Smooth muscle cell (in vitro differentiated cells): ENCODE measurements around the gene ZNF248. TPM values are rescaled to one million over a fixed set of nuclear protein-coding genes. Genes with fewer than 3 reads are reported as not detected.
"Not testable (repeated sequence)": the region's sequence is repeated elsewhere in the genome, so short reads cannot be mapped to it uniquely, and the experiment has no call there.

ENCODE experiments used
- DNase-seq: peaks from one replicate; lab custom pipeline; 2025; ENCODE audit not compliant: unreplicated experiment; lab: John Stamatoyannopoulos, UW
- H2AFZ ChIP-seq: fragments of 200-600 bp; sonication (generic); 2 replicates; pipeline ENCODE4 v1.6.0; 2016; ENCODE audit warnings: antibody characterized with exemption, low read depth, mild to moderate bottlenecking
- H3F3A ChIP-seq: fragments of 200-600 bp; sonication (generic); 2 replicates; pipeline ENCODE4 v1.6.0; 2017; ENCODE audit warnings: antibody characterized with exemption, low read depth
- H3K27ac ChIP-seq: fragments of 200-600 bp; sonication (generic); 2 replicates; pipeline ENCODE4 v1.5.1; 2016; ENCODE audit warnings: low read depth, mild to moderate bottlenecking
- H3K27me3 ChIP-seq: fragments of 200-600 bp; sonication (generic); 2 replicates; pipeline ENCODE4 v1.6.1; 2016; ENCODE audit warnings: low read depth, mild to moderate bottlenecking
- H3K36me3 ChIP-seq: fragments of 200-600 bp; sonication (generic); 2 replicates; pipeline ENCODE4 v1.5.1; 2016; ENCODE audit warnings: low read depth
- H3K4me1 ChIP-seq: fragments of 200-600 bp; sonication (generic); 2 replicates; pipeline ENCODE4 v1.5.1; 2016; ENCODE audit warnings: low read depth
- H3K4me2 ChIP-seq: fragments of 200-600 bp; sonication (generic); 2 replicates; pipeline ENCODE4 v1.6.0; 2016; ENCODE audit warnings: mild to moderate bottlenecking
- H3K4me3 ChIP-seq: fragments of 200-600 bp; sonication (generic); 2 replicates; pipeline ENCODE4 v1.5.1; 2016; ENCODE audit warnings: mild to moderate bottlenecking
- H3K79me2 ChIP-seq: fragments of 200-600 bp; sonication (generic); 2 replicates; pipeline ENCODE4 v1.6.0; 2016; ENCODE audit warnings: low read depth, mild to moderate bottlenecking
- H3K9ac ChIP-seq: fragments of 200-600 bp; sonication (generic); 2 replicates; pipeline ENCODE4 v1.6.0; 2016; ENCODE audit warnings: low read depth
- H3K9me3 ChIP-seq: fragments of 200-600 bp; sonication (generic); replicated peaks from 2 replicates; pipeline ENCODE4 v1.5.1; 2016; ENCODE audit warnings: low read depth
- H4K20me1 ChIP-seq: fragments of 200-600 bp; sonication (generic); 2 replicates; pipeline ENCODE4 v1.6.0; 2016; ENCODE audit warnings: low read depth
- WGBS: methylation state at CpG from one replicate; pipeline ENCODE4 v1.1.7; 2016; ENCODE audit warnings: low lambda C conversion rate; 5-methylcytosine and 5-hydroxymethylcytosine counted together
- polyA plus RNA-seq: library from polyadenylated mRNA; unstranded; fragments of >200 nt; fragmentation: Nextera tagmentation; extraction: Ambion mirVana; gene quantifications from 2 replicates; pipeline ENCODE4 v1.2.1, GENCODE V29; 2016
- total RNA-seq: library from RNA; depleted of rRNA; stranded (reverse); fragments of >200 nt; gene quantifications from 2 replicates; pipeline ENCODE4 v1.2.3, GENCODE V29; 2014
- TF ChIP-seq, protein P1 (sequence below): fragments of 200-600 bp; sonication (generic); IDR thresholded peaks from 2 replicates; pipeline ENCODE4 v1.5.1; 2017; ENCODE audit warnings: borderline replicate concordance, mild to moderate bottlenecking, antibody characterized with exemption; ENCODE audit not compliant: insufficient read depth, poor library complexity, severe bottlenecking

Gene ZNF248
- total and polyA plus RNA-seq, 2 experiments from 2014 or later = not detected

DNA sequence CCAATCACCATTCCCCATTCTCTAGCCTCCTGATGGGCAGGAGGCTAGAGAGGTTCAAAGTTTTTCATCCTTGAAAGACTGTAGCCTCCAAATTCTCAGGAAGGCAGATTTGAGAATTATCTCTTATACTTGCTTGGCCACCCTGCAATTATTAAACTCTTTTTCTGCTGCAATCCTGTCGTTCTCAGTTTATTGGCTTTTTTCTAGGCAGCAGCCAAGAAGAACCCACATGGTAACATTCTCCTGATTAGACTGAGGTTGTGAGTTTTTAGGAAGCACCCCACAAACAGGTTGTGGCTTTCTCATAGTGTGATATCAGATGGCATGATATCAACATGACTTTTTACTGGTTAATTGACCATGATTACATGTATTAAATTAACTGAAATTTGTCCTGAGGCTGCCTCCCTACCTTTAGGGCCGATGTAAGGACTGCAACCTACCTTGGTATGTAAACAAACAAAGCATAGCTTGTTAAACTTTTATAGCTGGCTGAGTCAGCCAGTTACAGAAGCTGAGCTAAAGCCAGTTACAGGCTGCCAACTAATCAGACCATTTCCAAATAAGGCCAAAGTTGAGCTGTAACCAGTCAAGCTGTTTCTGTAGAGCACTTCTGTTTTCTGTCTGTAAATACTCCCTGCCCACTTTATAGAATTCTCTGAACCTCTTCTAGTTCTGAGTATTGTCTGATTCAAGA is 3.2 kb upstream of the ZNF248 start:
- no peak for DNase-seq
- H2AFZ ChIP-seq = no peak overlapping the region
- no peaks in the 10 kb centered on the region for H3K27me3 ChIP-seq
- TF ChIP-seq, protein P1, sequence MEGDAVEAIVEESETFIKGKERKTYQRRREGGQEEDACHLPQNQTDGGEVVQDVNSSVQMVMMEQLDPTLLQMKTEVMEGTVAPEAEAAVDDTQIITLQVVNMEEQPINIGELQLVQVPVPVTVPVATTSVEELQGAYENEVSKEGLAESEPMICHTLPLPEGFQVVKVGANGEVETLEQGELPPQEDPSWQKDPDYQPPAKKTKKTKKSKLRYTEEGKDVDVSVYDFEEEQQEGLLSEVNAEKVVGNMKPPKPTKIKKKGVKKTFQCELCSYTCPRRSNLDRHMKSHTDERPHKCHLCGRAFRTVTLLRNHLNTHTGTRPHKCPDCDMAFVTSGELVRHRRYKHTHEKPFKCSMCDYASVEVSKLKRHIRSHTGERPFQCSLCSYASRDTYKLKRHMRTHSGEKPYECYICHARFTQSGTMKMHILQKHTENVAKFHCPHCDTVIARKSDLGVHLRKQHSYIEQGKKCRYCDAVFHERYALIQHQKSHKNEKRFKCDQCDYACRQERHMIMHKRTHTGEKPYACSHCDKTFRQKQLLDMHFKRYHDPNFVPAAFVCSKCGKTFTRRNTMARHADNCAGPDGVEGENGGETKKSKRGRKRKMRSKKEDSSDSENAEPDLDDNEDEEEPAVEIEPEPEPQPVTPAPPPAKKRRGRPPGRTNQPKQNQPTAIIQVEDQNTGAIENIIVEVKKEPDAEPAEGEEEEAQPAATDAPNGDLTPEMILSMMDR = no peak
- 48% methylated on average over 2 of the region's 2 CpGs for WGBS
- H3F3A ChIP-seq = no peaks in the 10 kb centered on the region
- no peaks in the 10 kb centered on the region for H3K36me3 ChIP-seq
- peaks cover 7% of the 10 kb centered on the region for H3K9me3 ChIP-seq
- H3K9ac ChIP-seq = no peak overlapping the region
- H3K4me3 ChIP-seq = no peak overlapping the region
- no peaks in the 10 kb centered on the region for H4K20me1 ChIP-seq
- H3K4me1 ChIP-seq = no peaks in the 10 kb centered on the region
- H3K27ac ChIP-seq = no peak overlapping the region
- H3K79me2 ChIP-seq = no peaks in the 10 kb centered on the region
- no peak overlapping the region for H3K4me2 ChIP-seq

DNA sequence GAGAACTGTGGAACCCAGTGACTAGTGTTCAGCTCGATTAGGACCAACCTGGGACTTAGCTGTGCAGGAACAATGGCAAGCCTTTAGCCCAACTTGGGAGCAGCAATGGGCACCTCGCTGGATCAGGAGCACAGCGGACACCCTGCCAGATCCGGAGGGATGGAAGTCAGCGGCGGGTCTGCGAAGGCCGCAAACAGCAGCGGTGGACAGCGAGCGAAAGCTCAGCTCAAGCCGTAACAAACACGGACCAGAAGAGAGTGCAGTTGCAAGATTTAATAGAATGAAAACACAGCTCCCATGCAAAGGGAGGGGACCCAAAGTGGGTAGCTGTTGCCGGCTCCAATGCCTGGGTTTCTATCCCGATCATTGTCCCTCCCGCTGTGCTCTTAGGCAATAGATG is 1.9 kb upstream of the ZNF248 start:
- not testable (repeated sequence) for DNase-seq, H3F3A ChIP-seq, H3K79me2 ChIP-seq, H2AFZ ChIP-seq, H4K20me1 ChIP-seq, H3K4me3 ChIP-seq, H3K27me3 ChIP-seq, H3K4me1 ChIP-seq, H3K9ac ChIP-seq, H3K9me3 ChIP-seq, H3K27ac ChIP-seq, H3K4me2 ChIP-seq, H3K36me3 ChIP-seq
- WGBS = 85% methylated on average over 16 of the region's 16 CpGs

DNA sequence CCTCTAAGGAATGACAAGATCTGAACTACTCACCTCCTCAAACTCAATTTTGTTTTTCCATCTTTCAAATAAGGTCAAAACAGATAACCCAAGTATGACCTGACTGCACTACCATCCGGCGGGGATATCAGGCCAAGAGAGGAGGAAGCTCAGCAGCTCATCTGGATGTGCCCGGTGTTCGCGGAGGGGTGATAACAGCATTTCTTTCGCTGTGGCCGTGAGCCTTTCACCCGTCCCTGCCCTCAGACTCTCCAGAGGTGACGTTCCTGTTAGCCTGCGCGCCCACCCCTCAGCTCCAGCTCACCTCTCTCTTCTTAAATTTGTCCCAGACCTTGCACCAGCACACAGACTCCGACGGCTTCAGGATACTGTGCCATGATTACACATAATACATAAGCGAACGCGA is 526 bp downstream of the ZNF248 start:
- H3K4me1 ChIP-seq = no peaks in the 10 kb centered on the region
- no peaks in the 10 kb centered on the region for H4K20me1 ChIP-seq
- no peak overlapping the region for H2AFZ ChIP-seq
- H3K4me3 ChIP-seq = no peak overlapping the region
- no peak for DNase-seq
- 92% methylated on average over 16 of the region's 16 CpGs for WGBS
- peaks cover 7% of the 10 kb centered on the region for H3K9me3 ChIP-seq
- H3K4me2 ChIP-seq = no peak overlapping the region
- H3K27ac ChIP-seq = no peak overlapping the region
- no peaks in the 10 kb centered on the region for H3K79me2 ChIP-seq
- no peaks in the 10 kb centered on the region for H3F3A ChIP-seq
- no peak overlapping the region for H3K9ac ChIP-seq
- no peaks in the 10 kb centered on the region for H3K27me3 ChIP-seq
- no peaks in the 10 kb centered on the region for H3K36me3 ChIP-seq
- TF ChIP-seq, protein P1 = no peak

DNA sequence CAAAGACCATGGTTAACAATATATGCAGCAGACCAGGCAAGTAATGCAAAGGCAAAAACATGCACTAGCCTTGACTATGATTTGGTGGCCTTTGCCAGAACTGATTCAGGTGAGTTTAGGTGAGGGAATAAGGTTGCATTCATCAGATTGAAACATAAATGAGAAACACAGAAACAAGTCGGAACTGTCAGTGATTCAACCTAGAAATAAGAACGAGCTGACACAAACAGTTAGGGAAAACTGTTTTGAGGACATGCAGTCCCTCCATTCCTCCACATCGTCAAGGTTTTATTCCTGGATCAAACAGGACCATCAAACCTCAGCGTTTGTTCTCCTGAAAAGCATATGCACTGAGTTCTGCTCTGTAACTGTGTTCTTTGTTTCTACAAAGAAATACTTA is 1.8 kb downstream of the ZNF248 start:
- 50% methylated on average over 4 of the region's 4 CpGs for WGBS
- DNase-seq = no peak
- no peaks in the 10 kb centered on the region for H3F3A ChIP-seq
- no peaks in the 10 kb centered on the region for H3K27me3 ChIP-seq
- no peaks in the 10 kb centered on the region for H3K36me3 ChIP-seq
- no peaks in the 10 kb centered on the region for H3K4me1 ChIP-seq
- no peaks in the 10 kb centered on the region for H4K20me1 ChIP-seq
- TF ChIP-seq, protein P1 = no peak
- H3K27ac ChIP-seq = no peak overlapping the region
- no peak overlapping the region for H3K9ac ChIP-seq
- H3K4me2 ChIP-seq = no peak overlapping the region
- H3K4me3 ChIP-seq = no peak overlapping the region
- H2AFZ ChIP-seq = no peak overlapping the region
- H3K9me3 ChIP-seq = peaks cover 7% of the 10 kb centered on the region
- no peaks in the 10 kb centered on the region for H3K79me2 ChIP-seq
